Cardiac fibroblast (primary cell): ENCODE results near the gene FUCA2.

ENCODE experiments used
- DNase-seq, 2 donors: peaks; one replicate each; pipeline versions ENCODE4 v3.0.0 to v3.0.0-alpha.2; 2010; ENCODE audit warnings: low read depth in 2 of 2
- H3K4me3 ChIP-seq, 2 donors: replicated peaks in 1 of 2; 1 replicate in 1 of 2; 2 replicates in 1 of 2; pipeline ENCODE4 v1.5.1; 2011; ENCODE audit warnings: low read depth in 2 of 2, low read length in 2 of 2, mild to moderate bottlenecking in 2 of 2, moderate library complexity in 1 of 2
- CTCF ChIP-seq: IDR thresholded peaks from one replicate; pipeline ENCODE4 v1.5.1; 2011; ENCODE audit warnings: low read depth, mild to moderate bottlenecking, low read length, inconsistent platforms

FUCA2 gene

DNA sequence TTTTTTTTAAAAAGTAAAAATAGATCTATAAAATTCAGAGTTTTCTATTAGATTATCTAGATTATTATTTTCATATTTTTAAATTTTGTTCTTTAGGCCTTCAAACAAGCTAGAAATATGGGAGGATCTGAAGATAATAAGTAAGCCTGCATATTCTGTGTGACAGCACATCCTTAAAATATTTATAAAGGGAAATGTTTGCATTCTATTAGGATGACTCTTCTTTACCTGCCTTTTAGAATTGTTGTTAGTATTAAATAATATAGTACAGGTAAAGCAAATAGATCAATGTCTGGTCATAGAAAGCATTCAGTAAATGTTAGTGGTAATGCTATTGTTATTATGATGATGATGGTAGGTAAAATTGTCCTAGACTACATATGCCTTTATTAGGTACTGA is 43.5 kb downstream of the FUCA2 start:
- no peak overlapping the region for H3K4me3 ChIP-seq
- DNase-seq: no peak
- TF ChIP-seq CTCF: no peak

DNA sequence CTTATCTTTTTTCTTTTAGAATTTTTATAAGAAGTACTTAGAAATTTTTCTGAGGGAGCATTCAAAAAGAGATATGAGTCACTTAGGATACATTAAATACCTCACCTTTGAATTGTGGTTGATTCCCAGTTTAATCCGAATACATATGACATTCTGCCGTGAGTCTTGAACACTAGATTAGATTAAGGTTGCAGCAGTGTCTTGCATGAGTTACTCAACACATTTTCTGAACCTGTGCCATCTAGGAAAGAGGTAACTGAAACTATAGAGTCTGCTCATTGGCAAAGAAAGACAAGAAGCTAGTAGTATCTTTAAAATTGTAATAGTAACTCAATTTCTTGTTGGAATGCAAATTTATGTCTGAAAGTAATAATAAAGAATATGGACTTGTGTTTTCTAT is 46.0 kb downstream of the FUCA2 start:
- no peak for TF ChIP-seq CTCF
- peak in 1 of 2 donors; percentile 56 for DNase-seq
- H3K4me3 ChIP-seq: no peak overlapping the region

DNA sequence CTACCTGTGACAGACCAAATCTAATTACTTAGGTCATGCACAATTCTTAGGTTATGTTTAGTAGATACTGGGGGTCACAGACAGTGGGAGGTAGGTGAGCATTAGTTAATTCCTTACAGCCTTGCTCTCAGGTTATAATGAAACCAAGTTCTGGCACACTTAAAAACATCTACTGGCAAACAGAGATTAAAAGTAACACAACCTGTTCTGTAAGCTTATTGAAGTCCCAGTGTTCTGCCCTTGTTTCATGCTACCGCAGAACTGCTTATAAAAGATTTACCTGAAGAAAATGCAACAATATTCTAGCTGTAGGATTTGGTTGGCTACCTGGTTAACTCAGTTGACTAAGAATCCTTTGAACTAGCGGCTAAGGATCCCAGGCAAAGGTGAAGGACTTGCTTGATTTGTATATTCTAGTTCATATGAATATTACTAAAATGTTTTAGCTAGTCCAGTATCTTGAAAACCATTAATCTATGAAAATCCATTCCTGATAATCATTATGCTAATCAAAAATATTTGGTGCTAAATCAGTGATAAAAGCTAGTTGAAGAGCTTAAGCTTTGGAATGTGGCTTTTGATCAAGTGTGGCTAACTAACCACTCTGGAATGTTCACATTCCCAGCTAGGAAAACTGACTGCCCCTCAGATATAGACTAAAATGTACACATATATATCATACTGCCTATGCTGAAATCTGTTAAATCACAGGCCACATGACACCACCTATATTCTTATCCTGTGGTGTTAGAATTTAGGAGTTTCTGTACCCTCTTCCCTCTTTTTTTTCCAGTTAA is 53.8 kb downstream of the FUCA2 start:
- DNase-seq: peak; percentile 8 to 27
- no peak overlapping the region for H3K4me3 ChIP-seq
- no peak for TF ChIP-seq CTCF

GRCh38 chr6:143451531-143451930 is 60.0 kb downstream of the FUCA2 start:
- peak in 1 of 2 donors; percentile 23 for DNase-seq
- H3K4me3 ChIP-seq: peak overlapping the region; percentile 91
- TF ChIP-seq CTCF: no peak

DNA sequence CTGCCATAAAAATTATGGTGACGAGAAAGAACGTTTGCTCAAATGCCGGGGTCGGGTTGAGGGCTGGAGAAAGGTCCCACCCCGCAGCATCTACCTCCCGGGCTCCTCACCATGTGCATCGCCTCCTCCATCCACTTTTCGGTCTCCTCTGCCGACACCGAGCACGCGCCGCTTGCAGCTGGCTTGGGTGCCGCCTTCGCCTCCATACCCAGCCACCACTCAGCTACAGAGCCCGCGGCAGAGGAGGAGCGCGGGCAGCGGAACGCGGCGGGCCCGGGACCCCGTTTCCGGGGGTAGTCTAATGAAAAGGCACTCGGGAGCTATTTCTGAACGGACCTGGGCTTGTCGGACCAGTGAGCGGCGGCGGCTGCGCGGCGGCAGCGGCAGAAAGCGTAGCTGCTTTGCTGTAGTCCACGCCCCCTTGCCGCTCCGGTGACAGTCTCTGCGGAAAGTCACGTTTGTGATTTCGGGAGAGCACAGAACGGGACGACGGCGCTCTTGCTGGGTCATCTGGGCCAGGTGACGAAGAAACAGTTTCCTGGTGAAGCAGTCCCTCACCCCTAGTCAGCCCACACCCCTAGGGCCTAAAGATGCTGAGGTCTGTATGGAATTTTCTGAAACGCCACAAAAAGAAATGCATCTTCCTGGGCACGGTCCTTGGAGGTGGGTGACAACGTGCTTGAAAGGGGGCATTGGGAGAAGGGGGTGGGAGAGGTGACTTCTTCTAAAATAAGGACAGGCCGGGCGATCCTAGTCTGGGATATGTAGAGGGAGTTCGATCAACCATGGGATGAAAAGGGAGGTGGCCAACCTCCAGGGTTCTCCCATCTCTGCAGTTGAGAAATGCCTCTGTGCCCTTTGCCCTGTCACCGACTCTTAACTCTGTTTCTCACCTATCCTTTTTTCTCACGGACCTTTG is 60.8 kb downstream of the FUCA2 start, which contains the start of the genes ADAT2 and PEX3:
ADAT2 (minus strand) TSS at position 243 of the 919 bp plus-strand sequence; CDS start at position 206, 37 bp downstream.
PEX3 (plus strand) TSS at position 353 of the 919 bp plus-strand sequence; CDS start at position 591, 238 bp downstream.
- H3K4me3 ChIP-seq: peak within 1 kb of the TSS; percentile 91
- TF ChIP-seq CTCF: no peak
- DNase-seq: peak; percentile 96

DNA sequence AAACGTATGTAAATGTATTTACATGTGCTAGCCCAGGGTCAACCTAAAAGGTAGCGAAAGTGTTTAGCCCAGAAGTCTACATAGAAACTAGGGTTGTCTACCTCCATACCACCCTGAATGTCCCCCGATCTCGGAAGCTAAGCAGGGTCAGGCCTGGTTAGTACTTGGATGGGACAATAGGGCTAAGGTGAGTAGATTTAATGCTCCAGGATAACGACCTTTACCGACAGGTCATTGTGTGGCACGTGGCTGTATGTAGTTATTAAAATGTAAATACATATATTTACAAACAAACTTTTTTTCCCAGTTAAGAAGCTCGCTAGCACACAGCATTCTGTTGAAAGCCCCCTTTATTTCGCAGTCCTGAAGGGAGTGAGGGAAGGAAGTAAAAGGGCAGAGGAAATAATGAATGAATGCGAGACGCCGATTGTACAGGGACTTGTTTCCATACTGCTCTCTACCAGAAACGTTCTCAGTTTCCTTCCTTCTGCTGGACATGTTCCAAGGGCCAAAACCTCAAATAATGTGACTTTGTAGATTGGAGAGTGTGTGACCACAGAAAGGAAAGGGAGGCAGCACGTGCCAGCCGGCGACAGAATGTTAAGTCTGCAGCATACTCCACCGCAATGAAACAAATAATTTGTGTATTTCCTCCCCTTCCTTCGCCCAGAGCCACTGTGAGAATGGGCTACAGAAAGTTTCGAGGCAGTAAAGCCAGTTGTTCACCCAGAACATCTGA is 61.6 kb downstream of the FUCA2 start:
- TF ChIP-seq CTCF: no peak
- H3K4me3 ChIP-seq: peak overlapping the region; percentile 91
- peak; percentile 53 for DNase-seq
